GM13977 (cell line): Measurements from ENCODE around the gene FCHSD2.

Experiments
- DNase-seq: peaks from one replicate; pipeline ENCODE4 v3.0.0; 2012; ENCODE audit warnings: low spot score
- CTCF ChIP-seq: IDR thresholded peaks from 2 replicates; pipeline ENCODE4 v1.5.1; 2012; ENCODE audit warnings: mild to moderate bottlenecking, control low read depth; ENCODE audit not compliant: insufficient read depth; ENCODE audit errors: extremely low read depth, missing control alignments
- in situ Hi-C: fragments of 300-500 bp; cut with MboI; formaldehyde crosslinking; loops from one replicate; pipeline ENCODE4 v1.12.0; 2022; ENCODE audit warnings: low sequenced_read_pairs, low pct_unique_long_range_greater_than_20kb, mixed read lengths, inconsistent platforms; ENCODE audit not compliant: unreplicated experiment

FCHSD2 gene

GRCh38 chr11:72968390-72968789, 173.7 kb downstream of the FCHSD2 start:
- no peak for DNase-seq
- no peak for TF ChIP-seq CTCF
- in situ Hi-C loops, result no loop called here

- no peak for DNase-seq
- TF ChIP-seq CTCF, result no peak
- in situ Hi-C loops, result no loop called here
Observed at GRCh38 chr11:72965672-72966071, 176.4 kb downstream of the FCHSD2 start.

GRCh38 chr11:72962717-72963116, 179.4 kb downstream of the FCHSD2 start:
- no peak for DNase-seq
- TF ChIP-seq CTCF, result no peak
- in situ Hi-C loops, result no loop called here

- no peak for TF ChIP-seq CTCF
- in situ Hi-C loops, result no loop called here
- no peak for DNase-seq
Observed at GRCh38 chr11:72962084-72962483, 180.0 kb downstream of the FCHSD2 start.

- no peak for DNase-seq
- TF ChIP-seq CTCF, result no peak
- in situ Hi-C loops, result no loop called here
Observed at GRCh38 chr11:72959998-72960731, 182.0 kb downstream of the FCHSD2 start.

GRCh38 chr11:72958791-72959190, 183.3 kb downstream of the FCHSD2 start:
- TF ChIP-seq CTCF, result no peak
- DNase-seq, result no peak
- in situ Hi-C loops, result no loop called here

GRCh38 chr11:72955466-72955865, 186.7 kb downstream of the FCHSD2 start:
- in situ Hi-C loops, result no loop called here
- DNase-seq, result no peak
- TF ChIP-seq CTCF, result no peak
